Suppressor macrophage (primary cell): Measurements from ENCODE around the gene SETBP1.

Experiments used
- DNase-seq, 4 experiments: peaks; one replicate each; pipeline ENCODE4 v3.0.0-alpha.2; 2020 to 2022

The SETBP1 gene

DNA sequence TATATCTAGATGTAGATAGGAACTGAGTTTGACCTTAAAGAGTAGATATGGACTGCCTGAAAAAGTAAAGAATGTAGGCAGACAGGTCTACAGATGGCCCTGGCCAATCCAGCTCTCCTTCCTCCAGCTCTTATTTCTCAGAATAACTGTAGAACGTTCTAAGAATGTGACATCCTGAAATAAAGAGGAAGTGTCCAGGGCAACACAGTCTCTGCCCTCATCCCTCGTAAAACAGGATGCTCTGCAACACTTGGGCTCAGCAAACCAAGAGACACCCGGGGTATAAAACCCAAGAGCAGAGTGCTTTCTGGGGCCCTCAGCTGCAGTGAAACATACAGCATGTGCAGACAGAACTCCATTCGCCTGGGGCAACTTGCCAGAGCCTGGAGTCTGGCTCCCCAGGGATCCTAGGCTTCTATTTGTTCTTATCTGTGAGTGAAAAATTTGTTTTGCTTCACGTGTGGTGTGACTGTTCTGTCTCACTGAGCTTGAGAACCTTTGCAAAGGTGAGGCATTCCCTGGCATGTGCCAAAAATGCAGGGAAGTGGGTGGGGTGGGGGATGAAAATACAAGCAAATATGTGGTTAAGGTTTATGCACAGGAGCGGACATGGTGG lies 401.0 kb downstream of the SETBP1 start:
- peak in 2 of 4 experiments; percentile 30 to 53 for DNase-seq

DNA sequence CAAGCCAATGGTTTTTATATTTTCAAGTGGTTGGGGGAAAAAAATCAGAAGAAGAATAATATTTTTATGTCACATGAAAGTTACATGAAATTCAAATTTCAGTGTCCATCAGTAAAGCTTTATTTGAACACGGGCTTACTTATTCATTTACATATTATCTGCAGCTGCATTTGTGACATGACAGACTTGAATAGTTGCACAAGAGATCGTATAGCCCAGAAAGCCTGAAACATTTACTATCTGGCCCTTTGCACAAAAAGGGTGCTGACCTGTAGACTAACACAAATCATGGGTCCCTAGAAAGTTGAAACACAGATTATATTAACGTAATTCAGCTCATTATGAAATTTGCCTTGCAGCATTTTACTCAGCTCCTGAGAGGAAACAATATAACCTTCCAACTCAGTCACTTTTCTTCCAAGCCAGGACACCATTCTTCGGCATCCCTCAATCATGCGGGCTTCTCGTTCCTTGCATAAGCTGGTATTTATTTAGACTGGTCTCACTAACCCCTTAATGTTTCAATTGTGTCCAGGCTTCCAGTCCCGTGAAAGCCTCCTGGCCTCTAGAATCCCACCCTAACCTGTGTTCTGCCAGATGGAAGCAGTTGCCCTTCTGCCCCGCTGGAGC lies 402.7 kb downstream of the SETBP1 start:
- no peak for DNase-seq

DNA sequence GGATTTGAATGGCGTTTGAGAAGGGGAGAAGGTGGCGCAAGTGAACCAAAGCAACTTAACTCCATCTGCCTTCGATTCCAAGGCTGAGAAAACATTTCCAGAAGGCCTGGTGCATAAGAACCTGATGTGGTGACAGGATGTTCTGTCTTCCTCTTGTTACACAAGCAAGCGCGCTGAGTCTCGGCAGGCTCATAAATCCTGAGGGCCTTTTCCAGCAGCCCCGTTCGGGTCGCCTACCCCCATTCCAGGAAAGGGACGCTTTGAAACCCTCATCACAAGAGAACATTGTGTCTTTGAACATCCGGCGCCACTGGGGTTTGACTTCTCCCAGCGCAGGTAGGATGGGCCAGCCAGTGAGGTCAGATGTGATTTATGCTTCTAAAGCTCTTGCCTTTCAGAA lies 403.5 kb downstream of the SETBP1 start:
- DNase-seq = no peak

GRCh38 chr18:45085916-45086624 lies 405.4 kb downstream of the SETBP1 start:
- DNase-seq = no peak

GRCh38 chr18:45086777-45087176 lies 406.1 kb downstream of the SETBP1 start:
- no peak for DNase-seq

GRCh38 chr18:45090526-45091140 lies 409.9 kb downstream of the SETBP1 start:
- DNase-seq = no peak

GRCh38 chr18:45100321-45101105 lies 419.8 kb downstream of the SETBP1 start:
- DNase-seq = peak in 3 of 4 experiments; percentile 10 to 37 (median 28)

- no peak for DNase-seq
Measured at GRCh38 chr18:45102126-45102525, 421.4 kb downstream of the SETBP1 start.

GRCh38 chr18:45102863-45103262 lies 422.2 kb downstream of the SETBP1 start:
- peak in 1 of 4 experiments; percentile 11 for DNase-seq

GRCh38 chr18:45103319-45104048 lies 422.8 kb downstream of the SETBP1 start:
- DNase-seq = peak; percentile 26 to 49 (median 36)

DNA sequence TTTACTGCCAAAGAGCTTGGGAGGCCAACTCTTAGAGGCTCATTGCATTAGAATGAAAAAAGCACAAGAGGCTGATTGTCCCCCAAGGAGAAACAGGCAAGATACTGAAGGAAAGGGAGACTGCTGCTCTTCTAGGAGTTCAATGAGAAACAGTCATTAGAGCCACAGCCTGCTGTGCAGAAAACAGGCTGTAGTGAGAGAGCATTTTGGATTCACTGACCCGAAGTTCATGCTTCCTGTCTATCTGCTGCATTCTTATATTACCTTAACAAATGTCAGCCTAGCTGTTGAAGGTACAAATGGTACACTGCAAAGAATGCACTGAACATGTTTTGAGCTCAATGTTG lies 423.3 kb downstream of the SETBP1 start:
- no peak for DNase-seq

- DNase-seq = peak; percentile 59 to 83 (median 76)
Measured at GRCh38 chr18:45106331-45106774, 425.7 kb downstream of the SETBP1 start.

DNA sequence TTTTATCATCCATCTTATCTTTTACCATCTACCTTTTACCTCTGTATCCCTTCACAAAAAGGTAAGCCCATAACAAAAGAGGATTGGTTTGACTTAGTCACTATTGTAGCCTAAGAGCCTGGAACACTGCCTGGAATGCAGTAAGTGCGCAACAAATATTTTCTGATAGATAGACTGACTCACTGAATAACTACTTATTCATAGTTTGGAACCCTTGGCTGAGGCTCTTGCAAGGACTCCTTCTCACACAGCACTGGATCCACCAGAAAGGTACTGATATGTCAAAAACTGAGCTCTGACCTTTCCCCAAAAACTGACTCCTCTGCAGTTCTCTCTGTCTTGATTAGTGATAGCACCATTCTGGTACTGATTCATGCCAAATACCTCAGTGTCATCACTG lies 426.7 kb downstream of the SETBP1 start:
- DNase-seq = no peak

- no peak for DNase-seq
Measured at GRCh38 chr18:45108754-45109153, 428.1 kb downstream of the SETBP1 start.

GRCh38 chr18:45109271-45109670 lies 428.6 kb downstream of the SETBP1 start:
- no peak for DNase-seq

DNA sequence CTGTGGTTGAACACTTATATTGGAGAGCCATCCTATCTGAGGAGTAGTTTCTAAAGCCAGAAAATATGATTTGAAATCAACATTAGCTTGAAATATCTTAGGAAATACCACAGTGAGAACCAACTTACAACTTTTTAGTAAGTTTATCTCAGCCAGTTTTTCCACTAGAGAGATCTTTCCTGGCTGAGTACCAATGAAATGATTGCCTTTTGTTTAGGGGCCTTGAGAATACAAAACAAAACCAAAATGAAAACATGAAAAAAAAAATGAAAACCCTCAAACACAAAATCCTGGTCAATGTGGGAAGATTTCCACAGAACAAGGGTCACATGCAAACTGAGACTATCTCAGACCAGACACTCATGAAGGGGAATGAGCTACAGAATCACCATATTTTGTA lies 429.0 kb downstream of the SETBP1 start:
- DNase-seq = no peak

DNA sequence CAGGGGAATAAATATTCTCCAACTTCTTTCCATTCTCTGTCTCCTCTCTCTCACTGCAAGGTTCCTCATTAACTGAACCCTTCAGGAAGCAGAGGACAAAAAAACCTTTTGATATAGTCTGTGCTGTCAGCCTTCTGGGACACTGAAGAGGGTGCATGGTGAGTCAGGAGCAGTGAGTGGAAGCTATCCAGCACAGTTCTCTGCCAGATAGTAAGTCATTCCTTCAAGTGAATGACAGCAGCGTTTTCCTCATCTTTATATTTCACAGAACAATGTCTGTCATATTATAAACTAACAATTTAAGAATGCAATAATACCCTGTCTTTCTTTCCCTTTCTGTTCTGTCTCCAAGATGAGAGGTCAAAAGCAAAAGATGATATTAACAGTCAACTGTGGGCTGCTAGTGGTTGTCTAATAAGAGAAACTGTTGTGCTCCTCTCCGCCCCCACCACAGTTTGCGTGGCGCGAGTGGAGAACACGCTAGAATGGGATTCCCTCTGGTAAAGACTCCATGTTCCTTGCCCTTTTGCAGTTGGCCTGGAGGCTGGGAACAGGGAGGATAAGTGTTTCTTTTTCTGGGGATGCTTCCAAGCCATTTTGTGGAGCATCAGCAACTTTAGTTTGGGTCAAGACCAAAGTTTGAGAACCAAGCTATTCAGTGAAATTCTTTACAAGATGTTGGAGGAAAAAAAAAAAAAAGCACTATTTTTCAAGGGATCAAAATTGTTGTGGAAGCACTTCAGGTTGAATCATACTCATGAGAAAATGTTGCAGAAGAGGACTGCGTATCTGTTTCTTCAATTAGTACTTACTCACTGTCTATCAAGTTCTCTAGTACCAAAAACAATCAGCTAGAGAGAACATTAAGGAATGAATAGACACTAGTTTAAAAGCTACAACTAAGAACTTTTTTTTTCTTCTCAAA lies 430.2 kb downstream of the SETBP1 start:
- peak; percentile 30 to 66 (median 35) for DNase-seq

DNA sequence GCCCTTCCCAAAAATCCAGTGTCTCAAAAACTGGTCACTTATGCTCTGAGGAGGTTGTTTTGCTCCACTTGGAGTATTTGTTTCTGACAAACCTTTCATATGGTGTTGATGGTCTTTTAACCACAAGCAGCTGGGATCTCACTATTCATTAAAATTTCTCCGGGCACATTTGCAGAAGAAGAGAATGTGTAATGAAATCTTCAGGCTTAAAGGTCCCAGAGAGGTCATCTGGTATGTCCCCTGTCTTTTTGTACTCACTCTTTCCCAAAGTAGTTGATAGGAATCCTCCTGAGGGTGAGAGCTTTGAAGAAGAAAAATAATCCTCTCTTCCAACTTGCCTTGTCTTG lies 430.8 kb downstream of the SETBP1 start:
- DNase-seq = no peak

GRCh38 chr18:45112682-45113081 lies 432.0 kb downstream of the SETBP1 start:
- DNase-seq = no peak

DNA sequence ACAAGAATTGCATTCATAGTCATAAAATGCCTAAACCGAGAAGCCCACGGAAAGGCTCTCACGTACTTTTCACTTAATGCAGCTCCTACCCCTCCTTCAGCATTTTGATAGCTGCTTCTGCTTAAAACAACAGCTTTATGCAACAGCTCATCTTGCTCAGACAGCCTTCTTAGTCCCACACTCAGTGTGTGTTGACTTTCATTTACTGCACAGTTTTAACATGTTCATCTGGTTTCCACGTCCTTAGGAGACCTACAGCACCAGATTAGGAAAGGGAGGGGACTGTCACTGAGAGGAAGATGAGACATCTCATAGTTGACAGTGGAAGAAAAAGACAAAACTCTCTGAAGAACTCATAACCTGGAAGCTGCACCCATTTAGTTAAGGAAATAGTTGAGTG lies 435.4 kb downstream of the SETBP1 start:
- no peak for DNase-seq
